Measurements from ENCODE around the gene KLF11. TPM values are rescaled to one million over a fixed set of nuclear protein-coding genes. Genes with fewer than 3 reads are reported as not detected.

The KLF11 gene
- total and polyA plus RNA-seq, 2 experiments from 2014 or later = 10.2 to 11.3 TPM

GRCh38 chr2:10046931-10047330, 3.6 kb downstream of the KLF11 start:
- Histone ChIP-seq H3K27ac (no peak overlapping the region), H3K36me3 (replicated peaks; ENCODE audit: insufficient read depth, low read depth) (no peaks in the 10 kb centered on the region)

GRCh38 chr2:10047616-10048500, 4.5 kb downstream of the KLF11 start:
- DNase-seq (ENCODE audit: low spot score) = no peak
- Histone ChIP-seq H3K9me3 (ENCODE audit: low read depth) (no peaks in the 10 kb centered on the region), H3K36me3 (replicated peaks; ENCODE audit: insufficient read depth, low read depth) (no peaks in the 10 kb centered on the region), H3K9me2 (replicated peaks; ENCODE audit: insufficient read depth) (no peaks in the 10 kb centered on the region), H3K4me3 (no peak overlapping the region), H3K4me1 (ENCODE audit: insufficient read depth) (peaks cover 6% of the 10 kb centered on the region), H3K4me2 (no peak overlapping the region), H3K27ac (no peak overlapping the region), H4K20me1 (ENCODE audit: insufficient read depth, poor library complexity, severe bottlenecking) (peaks cover 4% of the 10 kb centered on the region), H2AFZ (no peak overlapping the region), H3K79me2 (peaks cover 10% of the 10 kb centered on the region), H3K27me3 (no peaks in the 10 kb centered on the region)
- 87% methylated on average over 15 of the region's 15 CpGs for WGBS (ENCODE audit: low lambda C conversion rate, missing lambda C conversion rate)
- TF ChIP-seq CTCF (IDR thresholded peaks at IDR 0.05; ENCODE audit: poor library complexity) (no peak), EZH2phosphoT487 (IDR thresholded peaks at IDR 0.05; ENCODE audit: low read depth, severe bottlenecking, unreplicated experiment) (no peak), EZH2 (IDR thresholded peaks at IDR 0.05; ENCODE audit: borderline replicate concordance) (no peak)

More at GRCh38 chr2:10046931-10047330, 3.6 kb downstream of the KLF11 start:
- H3K79me2 ChIP-seq = peaks cover 10% of the 10 kb centered on the region
- no peak overlapping the region for H3K4me3 ChIP-seq
- no peaks in the 10 kb centered on the region for H3K9me3 ChIP-seq (ENCODE audit: low read depth)
- no peaks in the 10 kb centered on the region for H3K27me3 ChIP-seq
- 80% methylated on average over 7 of the region's 7 CpGs for WGBS (ENCODE audit: low lambda C conversion rate, missing lambda C conversion rate)
- no peak for TF ChIP-seq CTCF (IDR thresholded peaks at IDR 0.05; ENCODE audit: poor library complexity)
- no peak for TF ChIP-seq EZH2phosphoT487 (IDR thresholded peaks at IDR 0.05; ENCODE audit: low read depth, severe bottlenecking, unreplicated experiment)
- no peak for TF ChIP-seq EZH2 (IDR thresholded peaks at IDR 0.05; ENCODE audit: borderline replicate concordance)
- peaks cover 4% of the 10 kb centered on the region for H4K20me1 ChIP-seq (ENCODE audit: insufficient read depth, poor library complexity, severe bottlenecking)
- no peak overlapping the region for H3K4me2 ChIP-seq
- H3K4me1 ChIP-seq (ENCODE audit: insufficient read depth) = peaks cover 13% of the 10 kb centered on the region
- H3K9me2 ChIP-seq (replicated peaks; ENCODE audit: insufficient read depth) = no peaks in the 10 kb centered on the region
- no peak overlapping the region for H2AFZ ChIP-seq
- DNase-seq (ENCODE audit: low spot score) = no peak

GRCh38 chr2:10048501-10049171, 5.3 kb downstream of the KLF11 start:
- no peak overlapping the region for H3K4me2 ChIP-seq
- H3K9me2 ChIP-seq (replicated peaks; ENCODE audit: insufficient read depth) = no peaks in the 10 kb centered on the region
- peaks cover 6% of the 10 kb centered on the region for H3K4me1 ChIP-seq (ENCODE audit: insufficient read depth)
- H3K9me3 ChIP-seq (ENCODE audit: low read depth) = no peaks in the 10 kb centered on the region
- H3K27me3 ChIP-seq = no peaks in the 10 kb centered on the region
- no peak overlapping the region for H2AFZ ChIP-seq
- H3K79me2 ChIP-seq = peaks cover 10% of the 10 kb centered on the region
- no peak overlapping the region for H3K27ac ChIP-seq
- H3K4me3 ChIP-seq = no peak overlapping the region
- peak; percentile 75 for TF ChIP-seq CTCF (IDR thresholded peaks at IDR 0.05; ENCODE audit: poor library complexity)
- TF ChIP-seq EZH2phosphoT487 (IDR thresholded peaks at IDR 0.05; ENCODE audit: low read depth, severe bottlenecking, unreplicated experiment) = no peak
- peaks cover 4% of the 10 kb centered on the region for H4K20me1 ChIP-seq (ENCODE audit: insufficient read depth, poor library complexity, severe bottlenecking)
- H3K36me3 ChIP-seq (replicated peaks; ENCODE audit: insufficient read depth, low read depth) = no peaks in the 10 kb centered on the region
- WGBS (ENCODE audit: low lambda C conversion rate, missing lambda C conversion rate) = 66% methylated on average over 10 of the region's 10 CpGs
- peak; percentile 73 for DNase-seq (ENCODE audit: low spot score)

Data from hepatocyte (in vitro differentiated cells).